ENCODE data around the gene GLI3.
"Not testable (repeated sequence)": the region's sequence is repeated elsewhere in the genome, so short reads cannot be mapped to it uniquely, and the experiment has no call there.

Gene GLI3

GRCh38 chr7:42217053-42217452 lies 20.0 kb downstream of the GLI3 start:
- no peak overlapping the region for H3K4me3 ChIP-seq (ENCODE audit: insufficient read depth, low read depth, low read length, poor library complexity, severe bottlenecking)
- no peaks in the 10 kb centered on the region for H3K27me3 ChIP-seq (replicated peaks; ENCODE audit: control insufficient read depth, insufficient read depth, low read length, poor library complexity, severe bottlenecking)
- no peak overlapping the region for H3K27ac ChIP-seq (ENCODE audit: insufficient read depth, low read length, poor library complexity, severe bottlenecking)
- no peaks in the 10 kb centered on the region for H3K4me1 ChIP-seq (ENCODE audit: control insufficient read depth, insufficient read depth, low read length, poor library complexity, severe bottlenecking)
- no peaks in the 10 kb centered on the region for H3K9me3 ChIP-seq (ENCODE audit: control insufficient read depth, low read length)
- DNase-seq = no peak
- no peaks in the 10 kb centered on the region for H3K36me3 ChIP-seq (ENCODE audit: control insufficient read depth, insufficient read depth, low read length)

GRCh38 chr7:42214060-42214679 lies 22.8 kb downstream of the GLI3 start:
- H3K4me3 ChIP-seq (ENCODE audit: insufficient read depth, low read depth, low read length, poor library complexity, severe bottlenecking) = no peak overlapping the region
- no peaks in the 10 kb centered on the region for H3K27me3 ChIP-seq (replicated peaks; ENCODE audit: control insufficient read depth, insufficient read depth, low read length, poor library complexity, severe bottlenecking)
- H3K4me1 ChIP-seq (ENCODE audit: control insufficient read depth, insufficient read depth, low read length, poor library complexity, severe bottlenecking) = no peaks in the 10 kb centered on the region
- DNase-seq = no peak
- H3K36me3 ChIP-seq (ENCODE audit: control insufficient read depth, insufficient read depth, low read length) = no peaks in the 10 kb centered on the region
- H3K9me3 ChIP-seq (ENCODE audit: control insufficient read depth, low read length) = no peaks in the 10 kb centered on the region
- no peak overlapping the region for H3K27ac ChIP-seq (ENCODE audit: insufficient read depth, low read length, poor library complexity, severe bottlenecking)

GRCh38 chr7:42213093-42213492 lies 23.9 kb downstream of the GLI3 start:
- DNase-seq = no peak
- no peak overlapping the region for H3K27ac ChIP-seq (ENCODE audit: insufficient read depth, low read length, poor library complexity, severe bottlenecking)
- no peaks in the 10 kb centered on the region for H3K9me3 ChIP-seq (ENCODE audit: control insufficient read depth, low read length)
- H3K36me3 ChIP-seq (ENCODE audit: control insufficient read depth, insufficient read depth, low read length) = no peaks in the 10 kb centered on the region
- no peaks in the 10 kb centered on the region for H3K4me1 ChIP-seq (ENCODE audit: control insufficient read depth, insufficient read depth, low read length, poor library complexity, severe bottlenecking)
- no peaks in the 10 kb centered on the region for H3K27me3 ChIP-seq (replicated peaks; ENCODE audit: control insufficient read depth, insufficient read depth, low read length, poor library complexity, severe bottlenecking)
- no peak overlapping the region for H3K4me3 ChIP-seq (ENCODE audit: insufficient read depth, low read depth, low read length, poor library complexity, severe bottlenecking)

GRCh38 chr7:42212541-42213090 lies 24.4 kb downstream of the GLI3 start:
- DNase-seq = no peak
- Histone ChIP-seq H3K9me3 (ENCODE audit: control insufficient read depth, low read length) (no peaks in the 10 kb centered on the region), H3K4me3 (ENCODE audit: insufficient read depth, low read depth, low read length, poor library complexity, severe bottlenecking) (no peak overlapping the region), H3K27me3 (replicated peaks; ENCODE audit: control insufficient read depth, insufficient read depth, low read length, poor library complexity, severe bottlenecking) (no peaks in the 10 kb centered on the region), H3K27ac (ENCODE audit: insufficient read depth, low read length, poor library complexity, severe bottlenecking) (no peak overlapping the region), H3K4me1 (ENCODE audit: control insufficient read depth, insufficient read depth, low read length, poor library complexity, severe bottlenecking) (no peaks in the 10 kb centered on the region), H3K36me3 (ENCODE audit: control insufficient read depth, insufficient read depth, low read length) (no peaks in the 10 kb centered on the region)

- Histone ChIP-seq H3K4me3 (ENCODE audit: insufficient read depth, low read depth, low read length, poor library complexity, severe bottlenecking) (no peak overlapping the region), H3K27ac (ENCODE audit: insufficient read depth, low read length, poor library complexity, severe bottlenecking) (no peak overlapping the region), H3K36me3 (ENCODE audit: control insufficient read depth, insufficient read depth, low read length) (no peaks in the 10 kb centered on the region), H3K9me3 (ENCODE audit: control insufficient read depth, low read length) (no peaks in the 10 kb centered on the region), H3K27me3 (replicated peaks; ENCODE audit: control insufficient read depth, insufficient read depth, low read length, poor library complexity, severe bottlenecking) (no peaks in the 10 kb centered on the region), H3K4me1 (ENCODE audit: control insufficient read depth, insufficient read depth, low read length, poor library complexity, severe bottlenecking) (no peaks in the 10 kb centered on the region)
- no peak for DNase-seq
These were observed 25.1 kb downstream of the GLI3 start for GRCh38 chr7:42211938-42212337.

- Histone ChIP-seq H3K9me3 (ENCODE audit: control insufficient read depth, low read length) (no peaks in the 10 kb centered on the region), H3K27me3 (replicated peaks; ENCODE audit: control insufficient read depth, insufficient read depth, low read length, poor library complexity, severe bottlenecking) (no peaks in the 10 kb centered on the region), H3K4me3 (ENCODE audit: insufficient read depth, low read depth, low read length, poor library complexity, severe bottlenecking) (no peak overlapping the region), H3K36me3 (ENCODE audit: control insufficient read depth, insufficient read depth, low read length) (no peaks in the 10 kb centered on the region), H3K4me1 (ENCODE audit: control insufficient read depth, insufficient read depth, low read length, poor library complexity, severe bottlenecking) (no peaks in the 10 kb centered on the region), H3K27ac (ENCODE audit: insufficient read depth, low read length, poor library complexity, severe bottlenecking) (no peak overlapping the region)
- no peak for DNase-seq
These were observed 26.2 kb downstream of the GLI3 start for GRCh38 chr7:42210779-42211178.

- Histone ChIP-seq H3K27me3 (replicated peaks; ENCODE audit: control insufficient read depth, insufficient read depth, low read length, poor library complexity, severe bottlenecking) (no peaks in the 10 kb centered on the region), H3K4me1 (ENCODE audit: control insufficient read depth, insufficient read depth, low read length, poor library complexity, severe bottlenecking) (no peaks in the 10 kb centered on the region), H3K27ac (ENCODE audit: insufficient read depth, low read length, poor library complexity, severe bottlenecking) (no peak overlapping the region), H3K4me3 (ENCODE audit: insufficient read depth, low read depth, low read length, poor library complexity, severe bottlenecking) (no peak overlapping the region), H3K36me3 (ENCODE audit: control insufficient read depth, insufficient read depth, low read length) (no peaks in the 10 kb centered on the region), H3K9me3 (ENCODE audit: control insufficient read depth, low read length) (no peaks in the 10 kb centered on the region)
- no peak for DNase-seq
These were observed 26.7 kb downstream of the GLI3 start for GRCh38 chr7:42210333-42210732.

- H3K4me3 ChIP-seq (ENCODE audit: insufficient read depth, low read depth, low read length, poor library complexity, severe bottlenecking); H3K27ac ChIP-seq (ENCODE audit: insufficient read depth, low read length, poor library complexity, severe bottlenecking); H3K27me3 ChIP-seq (replicated peaks; ENCODE audit: control insufficient read depth, insufficient read depth, low read length, poor library complexity, severe bottlenecking); H3K4me1 ChIP-seq (ENCODE audit: control insufficient read depth, insufficient read depth, low read length, poor library complexity, severe bottlenecking); H3K36me3 ChIP-seq (ENCODE audit: control insufficient read depth, insufficient read depth, low read length); DNase-seq; H3K9me3 ChIP-seq (ENCODE audit: control insufficient read depth, low read length): not testable (repeated sequence)
These were observed 27.9 kb downstream of the GLI3 start for GRCh38 chr7:42209085-42209484.

- H3K27me3 ChIP-seq (replicated peaks; ENCODE audit: control insufficient read depth, insufficient read depth, low read length, poor library complexity, severe bottlenecking) = no peaks in the 10 kb centered on the region
- no peaks in the 10 kb centered on the region for H3K4me1 ChIP-seq (ENCODE audit: control insufficient read depth, insufficient read depth, low read length, poor library complexity, severe bottlenecking)
- no peaks in the 10 kb centered on the region for H3K36me3 ChIP-seq (ENCODE audit: control insufficient read depth, insufficient read depth, low read length)
- H3K9me3 ChIP-seq (ENCODE audit: control insufficient read depth, low read length) = no peaks in the 10 kb centered on the region
- no peak overlapping the region for H3K4me3 ChIP-seq (ENCODE audit: insufficient read depth, low read depth, low read length, poor library complexity, severe bottlenecking)
- no peak overlapping the region for H3K27ac ChIP-seq (ENCODE audit: insufficient read depth, low read length, poor library complexity, severe bottlenecking)
- DNase-seq = no peak
These were observed 28.4 kb downstream of the GLI3 start for GRCh38 chr7:42208572-42208971.

GRCh38 chr7:42207420-42207819 lies 29.6 kb downstream of the GLI3 start:
- Histone ChIP-seq H3K27ac (ENCODE audit: insufficient read depth, low read length, poor library complexity, severe bottlenecking) (no peak overlapping the region), H3K27me3 (replicated peaks; ENCODE audit: control insufficient read depth, insufficient read depth, low read length, poor library complexity, severe bottlenecking) (no peaks in the 10 kb centered on the region), H3K36me3 (ENCODE audit: control insufficient read depth, insufficient read depth, low read length) (no peaks in the 10 kb centered on the region), H3K4me3 (ENCODE audit: insufficient read depth, low read depth, low read length, poor library complexity, severe bottlenecking) (no peak overlapping the region), H3K9me3 (ENCODE audit: control insufficient read depth, low read length) (no peaks in the 10 kb centered on the region), H3K4me1 (ENCODE audit: control insufficient read depth, insufficient read depth, low read length, poor library complexity, severe bottlenecking) (no peaks in the 10 kb centered on the region)
- no peak for DNase-seq
